ENCODE results near the gene ANTXR1. TPM values are rescaled to one million over a fixed set of nuclear protein-coding genes. Genes with fewer than 3 reads are reported as not detected.

The ANTXR1 gene
- polyA plus RNA-seq, 1 donor (not counting 4 experiments of a cell fraction or from before 2014, with no cell fraction given) = 20.4 TPM

DNA sequence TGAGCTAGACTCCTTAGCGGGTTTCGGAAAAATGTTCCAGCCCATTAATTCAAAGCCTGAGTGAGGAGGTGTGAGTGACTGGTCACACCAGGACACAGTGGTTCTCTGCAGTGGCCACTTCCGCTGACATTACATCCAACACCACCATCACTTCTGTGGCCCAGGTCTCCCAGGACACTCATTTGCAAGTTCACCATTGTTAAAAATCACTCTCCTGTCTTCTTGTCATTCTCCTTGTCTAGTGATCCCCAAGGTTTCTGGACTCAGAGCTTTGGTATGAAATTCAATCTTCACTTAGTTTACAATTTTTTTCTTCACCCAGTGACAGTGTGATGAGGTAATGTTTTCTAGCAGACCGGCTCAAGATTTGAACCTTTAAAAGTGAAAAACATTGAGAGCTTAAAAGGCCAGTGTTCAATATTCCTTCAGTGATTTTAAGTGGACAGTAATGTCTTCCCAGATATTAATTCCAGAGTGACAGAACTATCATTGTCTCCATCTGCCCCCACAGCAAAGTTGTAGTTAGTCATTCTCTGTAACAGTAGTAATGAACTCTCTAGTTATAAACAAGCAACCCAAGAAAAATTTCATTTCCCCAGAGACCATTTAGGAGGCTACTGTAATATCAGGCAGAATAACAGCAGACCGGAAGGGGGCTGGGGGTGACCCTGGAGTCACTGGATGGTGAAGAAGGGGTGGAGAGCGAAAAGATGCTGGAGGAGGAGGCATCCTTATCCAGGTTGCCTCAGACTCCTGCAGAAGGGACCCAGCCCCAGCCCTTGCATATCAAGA is 209.2 kb downstream of the ANTXR1 start:
- Histone ChIP-seq H2AFZ (ENCODE audit: control insufficient read depth, low read length) (no peak overlapping the region), H3K4me1 (ENCODE audit: control insufficient read depth, extremely low read depth, insufficient read depth, low read length) (no peaks in the 10 kb centered on the region), H3K4me3 (ENCODE audit: control insufficient read depth in 2 of 3, extremely low read depth in 1 of 3, insufficient read depth in 2 of 3, low read depth in 1 of 3, low read length in 3 of 3) (no peak overlapping the region), H3K4me2 (ENCODE audit: control insufficient read depth, extremely low read depth, insufficient read depth, low read depth, low read length) (no peak overlapping the region), H3K79me2 (ENCODE audit: control insufficient read depth, insufficient read depth, low read length) (no peaks in the 10 kb centered on the region), H3K9me3 (ENCODE audit: control insufficient read depth, low read depth, low read length) (no peaks in the 10 kb centered on the region), H3K36me3 (ENCODE audit: control insufficient read depth in 2 of 2, extremely low read depth in 1 of 2, insufficient read depth in 2 of 2, low read length in 2 of 2) (no peaks in the 10 kb centered on the region), H4K20me1 (ENCODE audit: control insufficient read depth, extremely low read depth, insufficient read depth, low read length) (no peaks in the 10 kb centered on the region), H3K27me3 (ENCODE audit: control insufficient read depth, extremely low read depth, insufficient read depth, low read length) (no peaks in the 10 kb centered on the region), H3K9ac (ENCODE audit: control insufficient read depth, extremely low read depth, insufficient read depth, low read length) (no peak overlapping the region), H3K27ac (ENCODE audit: control insufficient read depth, insufficient read depth, low read length) (no peak overlapping the region), H3K9me1 (ENCODE audit: control insufficient read depth, extremely low read depth, insufficient read depth, low read length) (no peaks in the 10 kb centered on the region)
- FAIRE-seq = no peak
- dilution Hi-C loops (cut with MboI; ENCODE audit: extremely low pct_ligation_motif_present, low sequenced_read_pairs) = no loop called here
- TF ChIP-seq, protein P1, sequence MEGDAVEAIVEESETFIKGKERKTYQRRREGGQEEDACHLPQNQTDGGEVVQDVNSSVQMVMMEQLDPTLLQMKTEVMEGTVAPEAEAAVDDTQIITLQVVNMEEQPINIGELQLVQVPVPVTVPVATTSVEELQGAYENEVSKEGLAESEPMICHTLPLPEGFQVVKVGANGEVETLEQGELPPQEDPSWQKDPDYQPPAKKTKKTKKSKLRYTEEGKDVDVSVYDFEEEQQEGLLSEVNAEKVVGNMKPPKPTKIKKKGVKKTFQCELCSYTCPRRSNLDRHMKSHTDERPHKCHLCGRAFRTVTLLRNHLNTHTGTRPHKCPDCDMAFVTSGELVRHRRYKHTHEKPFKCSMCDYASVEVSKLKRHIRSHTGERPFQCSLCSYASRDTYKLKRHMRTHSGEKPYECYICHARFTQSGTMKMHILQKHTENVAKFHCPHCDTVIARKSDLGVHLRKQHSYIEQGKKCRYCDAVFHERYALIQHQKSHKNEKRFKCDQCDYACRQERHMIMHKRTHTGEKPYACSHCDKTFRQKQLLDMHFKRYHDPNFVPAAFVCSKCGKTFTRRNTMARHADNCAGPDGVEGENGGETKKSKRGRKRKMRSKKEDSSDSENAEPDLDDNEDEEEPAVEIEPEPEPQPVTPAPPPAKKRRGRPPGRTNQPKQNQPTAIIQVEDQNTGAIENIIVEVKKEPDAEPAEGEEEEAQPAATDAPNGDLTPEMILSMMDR (optimal IDR thresholded peaks at IDR 0.05 in 1 of 3, IDR thresholded peaks at IDR 0.05 in 1 of 3, conservative IDR thresholded peaks at IDR 0.05 in 1 of 3; ENCODE audit: extremely low read depth in 1 of 3, insufficient read depth in 2 of 3, low read length in 3 of 3) = no peak
- no peak for TF ChIP-seq EZH2 (IDR thresholded peaks at IDR 0.05; ENCODE audit: low read length)
- no peak for DNase-seq (ENCODE audit: low read depth, low spot score)

DNA sequence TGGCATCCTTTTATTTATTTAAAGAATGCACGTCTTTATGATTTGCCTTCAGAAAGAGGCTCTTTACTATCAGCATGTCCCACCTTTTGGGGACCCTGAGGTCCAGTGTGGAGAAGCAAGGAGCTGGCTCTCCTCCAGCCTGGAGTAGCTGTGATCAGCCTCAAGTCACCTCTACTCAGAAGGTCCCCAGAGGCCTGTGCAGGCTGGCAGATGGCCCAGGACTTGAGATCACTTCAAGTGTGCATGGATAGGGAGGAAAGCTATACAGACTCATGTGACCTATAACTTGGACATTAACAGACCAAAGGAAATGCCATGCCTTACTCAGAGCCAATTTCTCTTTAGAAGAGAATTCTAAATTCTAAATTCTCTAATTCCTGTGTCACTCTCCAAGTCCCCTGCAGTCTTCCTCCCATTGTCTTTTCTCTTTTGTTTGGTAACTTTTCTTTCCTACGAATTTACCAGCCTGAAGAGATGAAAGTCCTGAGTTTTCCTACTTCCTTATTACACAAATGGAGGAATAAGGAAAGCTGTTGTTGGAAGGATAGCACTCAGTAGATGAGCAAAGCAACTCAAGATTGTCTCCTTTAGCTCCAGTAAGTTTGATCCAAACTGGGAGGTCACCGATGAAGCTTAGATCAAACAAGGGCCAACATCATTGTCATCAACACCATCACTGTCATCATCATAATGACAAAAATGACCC is 210.1 kb downstream of the ANTXR1 start:
- H3K27me3 ChIP-seq (ENCODE audit: control insufficient read depth, extremely low read depth, insufficient read depth, low read length) = no peaks in the 10 kb centered on the region
- no peak for TF ChIP-seq EZH2 (IDR thresholded peaks at IDR 0.05; ENCODE audit: low read length)
- TF ChIP-seq, protein P1 (optimal IDR thresholded peaks at IDR 0.05 in 1 of 3, IDR thresholded peaks at IDR 0.05 in 1 of 3, conservative IDR thresholded peaks at IDR 0.05 in 1 of 3; ENCODE audit: extremely low read depth in 1 of 3, insufficient read depth in 2 of 3, low read length in 3 of 3) = no peak
- no peaks in the 10 kb centered on the region for H4K20me1 ChIP-seq (ENCODE audit: control insufficient read depth, extremely low read depth, insufficient read depth, low read length)
- H3K9me1 ChIP-seq (ENCODE audit: control insufficient read depth, extremely low read depth, insufficient read depth, low read length) = no peaks in the 10 kb centered on the region
- H3K79me2 ChIP-seq (ENCODE audit: control insufficient read depth, insufficient read depth, low read length) = no peaks in the 10 kb centered on the region
- no peak overlapping the region for H2AFZ ChIP-seq (ENCODE audit: control insufficient read depth, low read length)
- H3K4me3 ChIP-seq (ENCODE audit: control insufficient read depth in 2 of 3, extremely low read depth in 1 of 3, insufficient read depth in 2 of 3, low read depth in 1 of 3, low read length in 3 of 3) = no peak overlapping the region
- H3K9ac ChIP-seq (ENCODE audit: control insufficient read depth, extremely low read depth, insufficient read depth, low read length) = no peak overlapping the region
- H3K36me3 ChIP-seq (ENCODE audit: control insufficient read depth in 2 of 2, extremely low read depth in 1 of 2, insufficient read depth in 2 of 2, low read length in 2 of 2) = no peaks in the 10 kb centered on the region
- H3K4me2 ChIP-seq (ENCODE audit: control insufficient read depth, extremely low read depth, insufficient read depth, low read depth, low read length) = no peak overlapping the region
- FAIRE-seq = no peak
- no peaks in the 10 kb centered on the region for H3K9me3 ChIP-seq (ENCODE audit: control insufficient read depth, low read depth, low read length)
- H3K27ac ChIP-seq (ENCODE audit: control insufficient read depth, insufficient read depth, low read length) = no peak overlapping the region
- no peak for DNase-seq (ENCODE audit: low read depth, low spot score)
- dilution Hi-C loops (cut with MboI; ENCODE audit: extremely low pct_ligation_motif_present, low sequenced_read_pairs) = no loop called here
- no peaks in the 10 kb centered on the region for H3K4me1 ChIP-seq (ENCODE audit: control insufficient read depth, extremely low read depth, insufficient read depth, low read length)

All from keratinocyte (primary cell).